Neuronal stem cell (in vitro differentiated cells): Measurements from ENCODE around the gene IGSF3.

Experiments used
- DNase-seq: peaks from one replicate; pipeline ENCODE4 v3.0.0-alpha.2; 2013; ENCODE audit warnings: low spot score
- H2AFZ ChIP-seq: one replicate; pipeline ENCODE4 v1.6.1; 2013; ENCODE audit warnings: mild to moderate bottlenecking, low read length, inconsistent platforms
- H2AK5ac ChIP-seq: 2 replicates; pipeline ENCODE4 v1.6.1; 2013; ENCODE audit warnings: low read depth, mild to moderate bottlenecking, inconsistent platforms, low read length, moderate library complexity, mixed read lengths
- H2BK120ac ChIP-seq: 2 replicates; pipeline ENCODE4 v1.6.1; 2013; ENCODE audit warnings: low read depth, mild to moderate bottlenecking, inconsistent platforms, low read length, moderate library complexity, mixed read lengths
- H2BK12ac ChIP-seq: one replicate; pipeline ENCODE4 v1.6.1; 2013; ENCODE audit warnings: low read length, inconsistent platforms
- H2BK15ac ChIP-seq: 2 replicates; pipeline ENCODE4 v1.6.1; 2013; ENCODE audit warnings: mild to moderate bottlenecking, low read length, inconsistent platforms, mixed read lengths
- H2BK5ac ChIP-seq: one replicate; pipeline ENCODE4 v1.6.1; 2013; ENCODE audit warnings: inconsistent platforms, mild to moderate bottlenecking, low read length, moderate library complexity
- H3K14ac ChIP-seq: one replicate; pipeline ENCODE4 v1.6.1; 2013; ENCODE audit warnings: low read length, inconsistent platforms
- H3K18ac ChIP-seq: 2 replicates; pipeline ENCODE4 v1.6.1; 2013; ENCODE audit warnings: low read length, inconsistent platforms
- H3K23ac ChIP-seq: 2 replicates; pipeline ENCODE4 v1.6.1; 2013; ENCODE audit warnings: low read depth, mild to moderate bottlenecking, mixed read lengths, low read length, inconsistent platforms; ENCODE audit not compliant: poor library complexity
- H3K27ac ChIP-seq: replicated peaks from 3 replicates; pipeline ENCODE4 v1.5.1; 2013; ENCODE audit warnings: low read length, inconsistent platforms
- H3K27me3 ChIP-seq, 3 experiments: 2 replicates each; pipeline ENCODE4 v1.6.1; 2013; ENCODE audit warnings: low read length in 3 of 3, mild to moderate bottlenecking in 2 of 3, inconsistent platforms in 1 of 3, low read depth in 1 of 3, mixed read lengths in 1 of 3, moderate library complexity in 1 of 3; ENCODE audit not compliant: control insufficient read depth in 3 of 3, insufficient read depth in 3 of 3
- H3K36me3 ChIP-seq, 2 donors: replicated peaks in 1 of 2; 2 replicates each; pipeline ENCODE4 v1.6.1; 2013; ENCODE audit warnings: low read length in 2 of 2; ENCODE audit not compliant: control insufficient read depth in 2 of 2, insufficient read depth in 2 of 2
- H3K4ac ChIP-seq: 2 replicates; pipeline ENCODE4 v1.6.1; 2013; ENCODE audit warnings: inconsistent platforms, mild to moderate bottlenecking, low read length, moderate library complexity
- H3K4me1 ChIP-seq, 2 donors: 1 replicate in 1 of 2; 2 replicates in 1 of 2; pipeline ENCODE4 v1.6.1; 2013; ENCODE audit warnings: low read length in 2 of 2, low read depth in 1 of 2; ENCODE audit not compliant: control insufficient read depth in 2 of 2, insufficient read depth in 1 of 2
- H3K4me2 ChIP-seq: one replicate; pipeline ENCODE4 v1.6.1; 2013; ENCODE audit warnings: mild to moderate bottlenecking, low read length, inconsistent platforms; ENCODE audit not compliant: insufficient read depth, poor library complexity, severe bottlenecking
- H3K4me3 ChIP-seq, 2 donors: 2 replicates each; pipeline ENCODE4 v1.5.1; 2013; ENCODE audit warnings: low read length in 2 of 2, mild to moderate bottlenecking in 2 of 2, inconsistent platforms in 1 of 2, moderate library complexity in 1 of 2
- H3K79me1 ChIP-seq: one replicate; pipeline ENCODE4 v1.6.1; 2013; ENCODE audit warnings: low read depth, mild to moderate bottlenecking, inconsistent platforms, low read length, moderate library complexity
- H3K9ac ChIP-seq: one replicate; pipeline ENCODE4 v1.6.1; 2013; ENCODE audit warnings: mild to moderate bottlenecking, low read depth, low read length, inconsistent platforms; ENCODE audit not compliant: poor library complexity
- H3K9me3 ChIP-seq, 2 donors: replicated peaks in 1 of 2; 2 replicates each; pipeline versions ENCODE3 to v1.6.1; 2013; ENCODE audit warnings: low read length in 2 of 2, mild to moderate bottlenecking in 2 of 2, inconsistent platforms in 1 of 2, low read depth in 1 of 2, mixed read lengths in 1 of 2, moderate library complexity in 1 of 2; ENCODE audit not compliant: control insufficient read depth in 2 of 2, insufficient read depth in 1 of 2
- H4K8ac ChIP-seq: one replicate; pipeline ENCODE4 v1.6.1; 2013; ENCODE audit warnings: low read depth, mild to moderate bottlenecking, inconsistent platforms, low read length, moderate library complexity
- H4K91ac ChIP-seq: one replicate; pipeline ENCODE4 v1.6.1; 2013; ENCODE audit warnings: low read length, low read depth, mild to moderate bottlenecking, inconsistent platforms; ENCODE audit not compliant: poor library complexity
- WGBS, 2 donors: extraction: QIAGEN DNeasy Blood & Tissue Kit; methylation state at CpG; one replicate each; pipeline ENCODE4 v1.1.7; 2013; ENCODE audit warnings: missing lambda C conversion rate in 2 of 2, mixed read lengths in 1 of 2; ENCODE audit not compliant: insufficient read length in 2 of 2, insufficient replicate concordance in 1 of 2; ENCODE audit errors: extremely low coverage in 2 of 2; 5-methylcytosine and 5-hydroxymethylcytosine counted together

IGSF3 gene

DNA sequence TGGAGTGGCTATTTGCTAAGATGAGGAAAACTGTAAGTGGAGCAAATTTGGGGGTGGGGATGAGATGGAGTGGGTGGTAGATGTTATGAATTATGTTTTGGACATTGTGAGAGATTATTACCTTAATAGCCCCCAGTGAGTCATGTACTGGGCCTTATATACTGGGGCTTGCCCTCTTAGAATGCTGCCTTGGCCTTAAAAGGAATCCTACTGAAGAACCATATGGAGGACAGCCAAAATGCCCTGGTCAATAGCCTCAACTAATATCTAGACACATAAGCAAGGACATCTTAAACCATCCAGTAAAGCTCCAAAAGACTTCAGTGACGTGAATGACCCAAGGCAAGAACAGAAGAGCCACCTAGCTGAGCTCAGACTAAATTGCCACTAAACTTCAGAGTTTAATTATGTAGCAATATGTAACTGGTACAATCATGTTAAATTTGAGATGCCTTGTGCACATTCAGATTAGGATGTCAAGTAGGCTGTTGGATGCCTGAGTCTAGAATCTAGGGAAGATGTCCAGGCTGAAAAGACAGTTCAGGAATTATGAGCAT is 13.9 kb upstream of the IGSF3 start:
- H3K27me3 ChIP-seq = peaks cover 0 to 4% (median 0%) of the 10 kb centered on the region in 3 experiments
- H2AK5ac ChIP-seq = no peak overlapping the region
- H3K18ac ChIP-seq = no peak overlapping the region
- H2BK120ac ChIP-seq = no peak overlapping the region
- no peak overlapping the region for H3K14ac ChIP-seq
- peaks cover 0 to 3% of the 10 kb centered on the region in 2 donors for H3K4me1 ChIP-seq
- H3K4ac ChIP-seq = no peak overlapping the region
- H3K9me3 ChIP-seq = no peaks in the 10 kb centered on the region
- DNase-seq = no peak
- no CpG with 5 or more reads among the region's 1 CpG for WGBS, 2 donors
- H2AFZ ChIP-seq = no peak overlapping the region
- no peak overlapping the region for H3K4me3 ChIP-seq
- H3K36me3 ChIP-seq = no peaks in the 10 kb centered on the region
- H2BK12ac ChIP-seq = no peak overlapping the region
- no peak overlapping the region for H3K27ac ChIP-seq
- H4K91ac ChIP-seq = no peak overlapping the region
- no peak overlapping the region for H2BK15ac ChIP-seq
- H2BK5ac ChIP-seq = no peak overlapping the region
- H3K4me2 ChIP-seq = no peak overlapping the region
- no peak overlapping the region for H3K9ac ChIP-seq
- H4K8ac ChIP-seq = no peak overlapping the region
- H3K79me1 ChIP-seq = no peaks in the 10 kb centered on the region
- no peak overlapping the region for H3K23ac ChIP-seq

DNA sequence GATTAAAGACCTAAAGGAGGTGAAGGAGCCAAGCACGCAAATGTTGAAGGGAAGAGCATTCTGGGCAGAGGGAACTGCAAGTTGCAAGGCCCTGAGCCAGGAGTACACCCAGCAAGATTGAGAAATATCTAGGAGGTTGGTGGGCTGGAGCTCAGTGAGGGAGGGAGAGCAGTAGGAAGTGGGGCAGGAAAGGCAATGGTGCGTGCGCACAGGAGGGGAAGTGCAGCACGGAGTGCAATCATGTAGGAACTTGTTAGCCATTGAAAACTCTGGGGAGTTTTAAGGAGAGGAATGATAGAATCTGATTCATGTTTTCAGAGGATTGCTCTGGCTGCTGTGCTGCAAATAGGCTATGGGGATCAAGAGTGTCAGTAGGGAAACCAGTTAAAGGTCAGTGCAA is 13.2 kb upstream of the IGSF3 start:
- no peak overlapping the region for H3K4me3 ChIP-seq
- no peak for DNase-seq
- H2AK5ac ChIP-seq = no peak overlapping the region
- no peak overlapping the region for H3K23ac ChIP-seq
- H2BK120ac ChIP-seq = no peak overlapping the region
- H2AFZ ChIP-seq = no peak overlapping the region
- H2BK5ac ChIP-seq = no peak overlapping the region
- H3K14ac ChIP-seq = no peak overlapping the region
- H3K4me1 ChIP-seq = peaks cover 0 to 3% of the 10 kb centered on the region in 2 donors
- H4K91ac ChIP-seq = no peak overlapping the region
- H3K27ac ChIP-seq = no peak overlapping the region
- no peaks in the 10 kb centered on the region for H3K79me1 ChIP-seq
- H3K36me3 ChIP-seq = no peaks in the 10 kb centered on the region
- H4K8ac ChIP-seq = no peak overlapping the region
- no peak overlapping the region for H3K18ac ChIP-seq
- H3K9ac ChIP-seq = no peak overlapping the region
- H3K4ac ChIP-seq = no peak overlapping the region
- H2BK12ac ChIP-seq = no peak overlapping the region
- no CpG with 5 or more reads among the region's 4 CpGs for WGBS, 2 donors
- no peaks in the 10 kb centered on the region for H3K9me3 ChIP-seq
- no peak overlapping the region for H3K4me2 ChIP-seq
- H3K27me3 ChIP-seq = peaks cover 0 to 4% (median 0%) of the 10 kb centered on the region in 3 experiments
- H2BK15ac ChIP-seq = no peak overlapping the region

DNA sequence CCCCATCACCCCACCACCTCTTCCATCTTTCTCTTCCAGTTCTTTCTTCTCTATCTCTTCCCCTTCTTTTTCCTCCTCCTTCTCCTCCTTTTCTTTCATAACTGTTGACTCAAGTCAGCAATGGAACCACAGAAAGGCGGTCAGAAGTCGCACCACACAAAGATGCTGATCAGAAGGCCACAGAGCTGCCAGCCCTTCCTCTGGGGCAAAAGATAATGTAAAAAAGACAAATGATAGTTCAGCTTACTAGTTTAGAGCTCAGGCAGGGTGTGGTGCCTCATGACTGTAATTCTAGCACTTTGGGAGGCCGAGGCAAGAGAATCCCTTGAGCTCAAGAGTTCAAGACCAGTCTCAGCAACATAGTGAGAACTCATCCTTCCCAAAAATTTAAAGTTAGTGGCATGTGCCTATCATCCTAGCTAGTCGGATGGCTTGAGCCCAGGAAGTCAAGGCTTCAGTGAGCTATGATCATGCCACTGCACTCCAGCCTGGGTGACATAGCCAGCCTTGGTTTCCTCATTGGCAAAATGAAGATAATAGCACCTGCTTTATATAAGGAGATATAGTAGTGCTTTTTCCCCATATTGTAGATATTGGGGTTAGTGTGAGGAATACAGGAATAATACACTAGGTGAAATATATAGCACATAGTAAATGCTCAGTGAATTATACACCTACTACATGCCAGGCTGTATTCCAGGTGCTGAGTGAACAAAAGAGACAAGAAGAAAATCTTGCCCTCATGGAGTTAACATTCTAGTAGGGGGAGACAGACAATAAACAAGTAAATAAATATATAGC is 12.5 kb upstream of the IGSF3 start:
- Histone ChIP-seq H3K36me3 (no peaks in the 10 kb centered on the region), H3K9ac (no peak overlapping the region), H3K4ac (no peak overlapping the region), H3K4me2 (no peak overlapping the region), H3K27me3 (peaks cover 0 to 4% (median 0%) of the 10 kb centered on the region in 3 experiments), H4K91ac (no peak overlapping the region), H4K8ac (no peak overlapping the region), H3K9me3 (no peaks in the 10 kb centered on the region), H3K14ac (no peak overlapping the region), H3K18ac (no peak overlapping the region), H2BK5ac (no peak overlapping the region), H2BK12ac (no peak overlapping the region), H2AK5ac (no peak overlapping the region), H2BK15ac (no peak overlapping the region), H2BK120ac (no peak overlapping the region), H2AFZ (peak overlapping the region; percentile 79), H3K4me1 (peaks cover 0 to 3% of the 10 kb centered on the region in 2 donors), H3K4me3 (no peak overlapping the region), H3K79me1 (no peaks in the 10 kb centered on the region), H3K27ac (no peak overlapping the region), H3K23ac (no peak overlapping the region)
- WGBS, 2 donors = no CpG with 5 or more reads among the region's 4 CpGs
- DNase-seq = no peak

DNA sequence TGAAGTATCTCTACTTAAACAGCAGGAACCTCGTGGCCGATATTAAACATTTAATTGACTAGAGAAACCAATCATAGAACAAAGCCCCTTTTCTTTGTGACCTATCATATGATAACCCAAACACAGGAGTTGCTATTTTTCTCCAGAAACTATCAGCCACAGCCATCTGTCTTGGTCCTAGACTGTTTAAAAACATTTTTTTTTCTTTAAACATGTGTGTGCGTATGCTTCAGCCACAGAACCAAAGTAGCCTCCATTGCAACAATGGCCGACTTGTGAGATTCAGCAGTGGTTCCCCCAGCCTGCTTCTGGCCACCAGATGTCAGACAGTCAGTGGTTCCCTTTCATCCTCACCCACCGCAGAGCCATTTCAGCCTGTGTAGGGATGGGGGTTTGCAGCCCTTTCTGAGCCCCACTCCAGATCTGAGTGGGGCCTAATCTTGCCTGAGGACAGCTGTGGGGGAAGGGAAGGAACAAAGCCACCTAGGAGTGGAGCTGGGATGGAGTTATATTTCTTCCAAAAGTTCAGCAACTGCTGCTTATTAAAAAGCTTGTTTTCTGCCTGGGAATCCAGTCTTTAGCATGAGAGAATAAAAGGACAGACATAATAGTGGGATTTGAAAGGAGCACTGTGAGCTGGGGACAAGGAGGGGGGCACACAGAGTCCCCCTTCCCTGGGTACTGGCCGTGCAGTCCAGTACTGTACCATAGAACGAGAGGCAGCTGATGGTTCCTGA is 11.7 kb upstream of the IGSF3 start:
- Histone ChIP-seq H2AK5ac (no peak overlapping the region), H2AFZ (peak overlapping the region; percentile 79), H3K9me3 (no peaks in the 10 kb centered on the region), H3K79me1 (no peaks in the 10 kb centered on the region), H3K4me2 (no peak overlapping the region), H3K4ac (no peak overlapping the region), H3K4me1 (peaks cover 0 to 3% of the 10 kb centered on the region in 2 donors), H4K91ac (no peak overlapping the region), H3K14ac (no peak overlapping the region), H3K27me3 (peaks cover 0 to 5% (median 0%) of the 10 kb centered on the region in 3 experiments), H2BK120ac (no peak overlapping the region), H2BK12ac (no peak overlapping the region), H4K8ac (no peak overlapping the region), H3K18ac (peak overlapping the region; percentile 74), H3K9ac (no peak overlapping the region), H3K27ac (no peak overlapping the region), H2BK5ac (no peak overlapping the region), H2BK15ac (no peak overlapping the region), H3K23ac (no peak overlapping the region), H3K4me3 (no peak overlapping the region), H3K36me3 (no peaks in the 10 kb centered on the region)
- no peak for DNase-seq
- WGBS, 2 donors = no CpG with 5 or more reads among the region's 7 CpGs
